Esophagus squamous epithelium (tissue), 5 donors: ENCODE results near the gene PRKCZ. TPM values are rescaled to one million over a fixed set of nuclear protein-coding genes. Genes with fewer than 3 reads are reported as not detected.

Experiments
- DNase-seq: peaks from one replicate; lab custom pipeline; 2025; lab: John Stamatoyannopoulos, UW
- H3K27ac ChIP-seq, 4 donors: fragments of 200-600 bp; sonication (generic); one replicate each; pipeline ENCODE4 v1.5.1; 2016 to 2019; ENCODE audit warnings: mild to moderate bottlenecking in 1 of 4
- H3K27me3 ChIP-seq, 4 donors: fragments of 200-600 bp; sonication (generic); 1 replicate in 3 of 4; 2 replicates in 1 of 4; pipeline versions ENCODE4 v1.5.1 to v1.6.0; 2017 to 2021; ENCODE audit warnings: antibody characterized with exemption in 1 of 4
- H3K36me3 ChIP-seq, 3 donors: fragments of 200-600 bp; sonication (generic); one replicate each; pipeline ENCODE4 v1.5.1; 2016 to 2019
- H3K4me1 ChIP-seq, 3 donors: fragments of 200-600 bp; sonication (generic); one replicate each; pipeline ENCODE4 v1.5.1; 2017 to 2019
- H3K4me3 ChIP-seq, 4 donors: fragments of 200-600 bp; sonication (generic); 1 replicate in 3 of 4; 2 replicates in 1 of 4; pipeline ENCODE4 v1.5.1; 2016 to 2019; ENCODE audit warnings: mild to moderate bottlenecking in 2 of 4, moderate library complexity in 1 of 4
- H3K9me3 ChIP-seq, 3 donors: fragments of 200-600 bp; sonication (generic); one replicate each; pipeline ENCODE4 v1.5.1; 2016 to 2019
- CTCF ChIP-seq, 6 experiments: fragments of 450-650 bp in 4 of 6; fragments of 200-600 bp in 2 of 6; sonication (generic) in 2 of 6; IDR thresholded peaks; one replicate each; pipeline ENCODE4 v1.5.1; 2016 to 2019; ENCODE audit warnings: antibody characterized with exemption in 6 of 6, mild to moderate bottlenecking in 4 of 6, moderate library complexity in 4 of 6
- POLR2A ChIP-seq, 4 donors: fragments of 450-650 bp; IDR thresholded peaks; one replicate each; pipeline ENCODE4 v1.6.1; 2017; ENCODE audit warnings: antibody characterized with exemption in 4 of 4, mild to moderate bottlenecking in 4 of 4, moderate library complexity in 3 of 4
- WGBS, 2 donors: methylation state at CpG; one replicate each; pipeline ENCODE4 v1.1.5; 2018; 5-methylcytosine and 5-hydroxymethylcytosine counted together
- intact Hi-C: fragments of 100-400 bp; cut with DNase I; formaldehyde crosslinking; loops from one replicate; pipeline ENCODE4 v1.15.0; 2022
- total RNA-seq, 4 donors: library from RNA; depleted of rRNA; stranded (reverse); fragments of >200 nt; gene quantifications; one replicate each; pipeline ENCODE4 v1.1.0, GENCODE V29; 2016
- donor health status: DM: yes; HTN: yes; CAD: no.

Gene PRKCZ
- total RNA-seq, 4 donors from 2014 or later = 14.5 to 23.8 (median 17.5) TPM

- intact Hi-C loops = no loop called here
- 92 to 97% methylated on average over 12 to 18 of the region's 21 CpGs for WGBS, 2 donors
- Histone ChIP-seq H3K9me3 (peaks cover 0 to 32% (median 16%) of the 10 kb centered on the region in 3 donors), H3K36me3 (peaks cover 0 to 57% (median 0%) of the 10 kb centered on the region in 3 donors), H3K27ac (no peak overlapping the region), H3K4me1 (no peaks in the 10 kb centered on the region), H3K27me3 (peaks cover 0 to 15% (median 0%) of the 10 kb centered on the region in 4 donors), H3K4me3 (no peak overlapping the region)
- DNase-seq = no peak
- no peak for TF ChIP-seq POLR2A (IDR thresholded peaks at IDR 0.05)
- TF ChIP-seq CTCF (IDR thresholded peaks at IDR 0.05) = no peak
Measured at GRCh38 chr1:2076826-2077225, 26.6 kb downstream of the PRKCZ start.

GRCh38 chr1:2078170-2078569 lies 28.0 kb downstream of the PRKCZ start:
- TF ChIP-seq POLR2A (IDR thresholded peaks at IDR 0.05) = no peak
- no peak for TF ChIP-seq CTCF (IDR thresholded peaks at IDR 0.05)
- intact Hi-C loops = no loop called here
- WGBS, 2 donors = 91 to 97% methylated on average over 7 of the region's 7 CpGs
- peaks cover 0 to 55% (median 0%) of the 10 kb centered on the region in 3 donors for H3K36me3 ChIP-seq
- H3K27ac ChIP-seq = no peak overlapping the region
- DNase-seq = no peak
- H3K4me3 ChIP-seq = no peak overlapping the region
- no peaks in the 10 kb centered on the region for H3K4me1 ChIP-seq
- H3K9me3 ChIP-seq = peaks cover 0 to 32% (median 16%) of the 10 kb centered on the region in 3 donors
- peaks cover 0 to 11% (median 0%) of the 10 kb centered on the region in 4 donors for H3K27me3 ChIP-seq

- H3K36me3 ChIP-seq = peaks cover 0 to 47% (median 0%) of the 10 kb centered on the region in 3 donors
- H3K4me3 ChIP-seq = no peak overlapping the region
- H3K27ac ChIP-seq = no peak overlapping the region
- intact Hi-C loops = no loop called here
- peaks cover 0 to 32% (median 16%) of the 10 kb centered on the region in 3 donors for H3K9me3 ChIP-seq
- WGBS, 2 donors = 87 to 98% methylated on average over 12 to 13 of the region's 28 CpGs
- no peaks in the 10 kb centered on the region for H3K4me1 ChIP-seq
- no peak for DNase-seq
- TF ChIP-seq CTCF (IDR thresholded peaks at IDR 0.05) (no peak), POLR2A (IDR thresholded peaks at IDR 0.05) (no peak)
- peaks cover 0 to 5% (median 0%) of the 10 kb centered on the region in 4 donors for H3K27me3 ChIP-seq
Measured at GRCh38 chr1:2079396-2080085, 29.3 kb downstream of the PRKCZ start.

GRCh38 chr1:2080140-2080539 lies 29.9 kb downstream of the PRKCZ start:
- H3K36me3 ChIP-seq = peaks cover 0 to 43% (median 0%) of the 10 kb centered on the region in 3 donors
- TF ChIP-seq CTCF (IDR thresholded peaks at IDR 0.05) (no peak), POLR2A (IDR thresholded peaks at IDR 0.05) (no peak)
- H3K27ac ChIP-seq = no peak overlapping the region
- H3K4me3 ChIP-seq = no peak overlapping the region
- no peak for DNase-seq
- 81 to 95% methylated on average over 3 to 13 of the region's 16 CpGs for WGBS, 2 donors
- no peaks in the 10 kb centered on the region for H3K27me3 ChIP-seq
- intact Hi-C loops = no loop called here
- H3K9me3 ChIP-seq = peaks cover 0 to 32% (median 16%) of the 10 kb centered on the region in 3 donors
- no peaks in the 10 kb centered on the region for H3K4me1 ChIP-seq

GRCh38 chr1:2080884-2081283 lies 30.7 kb downstream of the PRKCZ start:
- Histone ChIP-seq H3K36me3 (peaks cover 0 to 35% (median 0%) of the 10 kb centered on the region in 3 donors), H3K4me3 (no peak overlapping the region), H3K27me3 (no peaks in the 10 kb centered on the region), H3K9me3 (peaks cover 0 to 32% (median 16%) of the 10 kb centered on the region in 3 donors), H3K4me1 (no peaks in the 10 kb centered on the region), H3K27ac (no peak overlapping the region)
- no peak for DNase-seq
- intact Hi-C loops = no loop called here
- TF ChIP-seq POLR2A (IDR thresholded peaks at IDR 0.05) = no peak
- no peak for TF ChIP-seq CTCF (IDR thresholded peaks at IDR 0.05)
- WGBS, 2 donors = 93 to 97% methylated on average over 17 to 20 of the region's 20 CpGs
